ENCODE results near the gene TPSAB1.

DNA sequence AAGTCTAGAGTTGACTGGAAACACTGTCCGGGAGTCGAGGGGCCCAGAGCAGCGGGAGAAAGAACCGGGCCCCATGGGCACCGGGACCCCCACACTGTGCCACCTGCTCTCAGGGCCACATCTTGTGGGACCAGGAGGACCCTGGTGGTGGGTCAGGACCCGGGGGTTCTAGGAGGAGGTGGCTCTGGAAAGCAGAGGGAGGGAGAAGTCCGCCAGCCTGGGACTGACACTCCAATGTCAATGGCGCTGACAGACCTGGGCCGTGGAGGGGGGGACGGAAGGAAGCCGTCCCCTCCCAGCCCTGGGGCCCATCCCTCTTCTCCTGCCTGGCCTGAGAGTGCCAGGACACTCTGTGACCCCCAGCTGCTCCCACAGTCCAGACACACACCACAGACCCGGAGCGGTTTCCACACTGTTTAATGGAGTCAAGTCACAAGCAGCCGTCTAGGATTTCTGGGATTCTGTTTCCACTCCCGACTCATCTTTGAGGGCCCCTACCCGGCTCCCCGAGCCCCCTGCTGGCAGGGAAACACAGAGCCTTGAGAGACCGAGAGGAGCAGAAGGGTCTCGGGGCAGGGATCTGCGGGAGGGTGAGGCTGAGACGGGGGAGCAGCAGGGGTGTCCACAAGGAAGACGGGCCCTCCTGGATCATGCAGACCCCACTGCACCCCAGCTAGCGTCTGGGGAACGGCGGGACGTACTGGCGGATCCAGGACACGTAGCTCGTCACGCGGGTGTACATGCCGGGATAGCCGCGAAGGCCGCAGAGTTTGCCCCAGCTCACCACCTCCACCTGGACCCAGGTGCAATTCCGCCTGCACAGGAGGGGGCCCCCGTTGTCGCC lies 45.4 kb downstream of the TPSAB1 start:
- TF ChIP-seq, protein P1, sequence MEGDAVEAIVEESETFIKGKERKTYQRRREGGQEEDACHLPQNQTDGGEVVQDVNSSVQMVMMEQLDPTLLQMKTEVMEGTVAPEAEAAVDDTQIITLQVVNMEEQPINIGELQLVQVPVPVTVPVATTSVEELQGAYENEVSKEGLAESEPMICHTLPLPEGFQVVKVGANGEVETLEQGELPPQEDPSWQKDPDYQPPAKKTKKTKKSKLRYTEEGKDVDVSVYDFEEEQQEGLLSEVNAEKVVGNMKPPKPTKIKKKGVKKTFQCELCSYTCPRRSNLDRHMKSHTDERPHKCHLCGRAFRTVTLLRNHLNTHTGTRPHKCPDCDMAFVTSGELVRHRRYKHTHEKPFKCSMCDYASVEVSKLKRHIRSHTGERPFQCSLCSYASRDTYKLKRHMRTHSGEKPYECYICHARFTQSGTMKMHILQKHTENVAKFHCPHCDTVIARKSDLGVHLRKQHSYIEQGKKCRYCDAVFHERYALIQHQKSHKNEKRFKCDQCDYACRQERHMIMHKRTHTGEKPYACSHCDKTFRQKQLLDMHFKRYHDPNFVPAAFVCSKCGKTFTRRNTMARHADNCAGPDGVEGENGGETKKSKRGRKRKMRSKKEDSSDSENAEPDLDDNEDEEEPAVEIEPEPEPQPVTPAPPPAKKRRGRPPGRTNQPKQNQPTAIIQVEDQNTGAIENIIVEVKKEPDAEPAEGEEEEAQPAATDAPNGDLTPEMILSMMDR (IDR thresholded peaks at IDR 0.05), result no peak
- TF ChIP-seq POLR2A (IDR thresholded peaks at IDR 0.05) (no peak), POLR2AphosphoS5 (IDR thresholded peaks at IDR 0.05) (no peak)
